Measurements from ENCODE around the gene PRR15. TPM values are rescaled to one million over a fixed set of nuclear protein-coding genes. Genes with fewer than 3 reads are reported as not detected.

PRR15 gene
- total and polyA plus RNA-seq, 2 donors: 0.09 to 0.39 TPM

- Histone ChIP-seq H3K27ac (ENCODE audit: low read depth in 1 of 2, low read length in 1 of 2) (no peak overlapping the region), H3K4me1 (ENCODE audit: control insufficient read depth in 2 of 2, insufficient read depth in 2 of 2, low read length in 2 of 2) (no peaks in the 10 kb centered on the region), H3K36me3 (ENCODE audit: control insufficient read depth in 2 of 2, insufficient read depth in 2 of 2, low read length in 1 of 2) (no peaks in the 10 kb centered on the region), H3K4me3 (ENCODE audit: low read length in 2 of 2) (no peak overlapping the region), H3K27me3 (ENCODE audit: control insufficient read depth in 2 of 2, insufficient read depth in 1 of 2, low read length in 1 of 2) (peaks cover 0 to 6% of the 10 kb centered on the region in 2 donors), H3K9me3 (ENCODE audit: control insufficient read depth in 2 of 2, insufficient read depth in 1 of 2, low read length in 1 of 2) (no peaks in the 10 kb centered on the region)
- no peak for DNase-seq (ENCODE audit: low read depth in 6 of 9, low spot score in 9 of 9)
- WGBS: 91% methylated on average over 4 of the region's 4 CpGs
These were observed 14.8 kb upstream of the PRR15 start for GRCh38 chr7:29548823-29549222.

DNA sequence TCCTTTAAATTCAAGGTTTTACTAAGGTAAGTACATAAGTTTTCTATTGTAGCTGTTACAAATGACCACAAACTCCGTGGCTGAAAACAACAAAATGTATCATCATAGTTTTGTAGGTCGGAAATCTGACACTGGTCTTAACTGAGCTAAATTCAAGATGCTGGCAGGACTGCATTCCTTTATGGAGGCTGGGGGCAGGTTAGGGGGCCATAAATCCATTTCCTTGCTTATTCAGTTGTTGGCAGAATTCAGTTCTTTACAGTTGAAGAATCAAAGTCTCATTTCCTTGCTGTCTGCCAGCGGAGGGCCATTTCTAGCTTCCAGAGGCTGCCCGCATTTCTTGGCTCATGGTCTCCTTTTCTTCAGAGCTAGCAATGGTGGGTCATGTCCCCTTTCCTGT lies 11.2 kb upstream of the PRR15 start:
- Histone ChIP-seq H3K4me3 (ENCODE audit: low read length in 2 of 2) (no peak overlapping the region), H3K36me3 (ENCODE audit: control insufficient read depth in 2 of 2, insufficient read depth in 2 of 2, low read length in 1 of 2) (no peaks in the 10 kb centered on the region), H3K9me3 (ENCODE audit: control insufficient read depth in 2 of 2, insufficient read depth in 1 of 2, low read length in 1 of 2) (no peaks in the 10 kb centered on the region), H3K27me3 (ENCODE audit: control insufficient read depth in 2 of 2, insufficient read depth in 1 of 2, low read length in 1 of 2) (peaks cover 0 to 3% of the 10 kb centered on the region in 2 donors), H3K4me1 (ENCODE audit: control insufficient read depth in 2 of 2, insufficient read depth in 2 of 2, low read length in 2 of 2) (no peaks in the 10 kb centered on the region), H3K27ac (ENCODE audit: low read depth in 1 of 2, low read length in 1 of 2) (no peak overlapping the region)
- DNase-seq (ENCODE audit: low read depth in 6 of 9, low spot score in 9 of 9): no peak
- 97% methylated on average over 4 of the region's 4 CpGs for WGBS

DNA sequence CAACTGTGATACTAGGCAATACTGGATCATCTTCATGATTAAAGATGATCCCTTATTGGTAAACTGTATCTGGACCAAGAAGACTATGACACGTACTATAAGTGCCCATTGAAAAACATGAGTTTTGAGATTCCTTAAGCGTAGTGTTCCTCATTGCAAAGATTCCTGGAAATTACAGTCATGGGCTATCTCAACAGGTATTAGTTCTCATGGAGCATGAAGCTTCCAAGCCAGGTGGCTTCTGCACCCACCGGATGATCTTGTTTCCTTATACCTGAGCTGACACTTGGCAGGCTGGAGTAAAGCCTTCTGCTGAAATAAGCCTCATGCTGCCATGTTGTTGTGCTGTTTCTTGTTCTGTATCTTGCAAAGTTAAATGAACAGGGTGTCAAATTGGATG lies 8.6 kb upstream of the PRR15 start:
- Histone ChIP-seq H3K4me3 (ENCODE audit: low read length in 2 of 2) (no peak overlapping the region), H3K27me3 (ENCODE audit: control insufficient read depth in 2 of 2, insufficient read depth in 1 of 2, low read length in 1 of 2) (peaks cover 0 to 4% of the 10 kb centered on the region in 2 donors), H3K36me3 (ENCODE audit: control insufficient read depth in 2 of 2, insufficient read depth in 2 of 2, low read length in 1 of 2) (no peaks in the 10 kb centered on the region), H3K9me3 (ENCODE audit: control insufficient read depth in 2 of 2, insufficient read depth in 1 of 2, low read length in 1 of 2) (no peaks in the 10 kb centered on the region), H3K4me1 (ENCODE audit: control insufficient read depth in 2 of 2, insufficient read depth in 2 of 2, low read length in 2 of 2) (no peaks in the 10 kb centered on the region), H3K27ac (ENCODE audit: low read depth in 1 of 2, low read length in 1 of 2) (no peak overlapping the region)
- WGBS: 98% methylated on average over 3 of the region's 3 CpGs
- no peak for DNase-seq (ENCODE audit: low read depth in 6 of 9, low spot score in 9 of 9)

- Histone ChIP-seq H3K36me3 (ENCODE audit: control insufficient read depth in 2 of 2, insufficient read depth in 2 of 2, low read length in 1 of 2) (no peaks in the 10 kb centered on the region), H3K9me3 (ENCODE audit: control insufficient read depth in 2 of 2, insufficient read depth in 1 of 2, low read length in 1 of 2) (no peaks in the 10 kb centered on the region), H3K27me3 (ENCODE audit: control insufficient read depth in 2 of 2, insufficient read depth in 1 of 2, low read length in 1 of 2) (peaks cover 2 to 19% of the 10 kb centered on the region in 2 donors), H3K4me1 (ENCODE audit: control insufficient read depth in 2 of 2, insufficient read depth in 2 of 2, low read length in 2 of 2) (no peaks in the 10 kb centered on the region), H3K4me3 (ENCODE audit: low read length in 2 of 2) (no peak overlapping the region), H3K27ac (ENCODE audit: low read depth in 1 of 2, low read length in 1 of 2) (no peak overlapping the region)
- WGBS: 97% methylated on average over 9 of the region's 9 CpGs
- DNase-seq (ENCODE audit: low read depth in 6 of 9, low spot score in 9 of 9): no peak
These were observed 7.0 kb upstream of the PRR15 start for GRCh38 chr7:29556405-29557195.

GRCh38 chr7:29557954-29558353 lies 5.7 kb upstream of the PRR15 start:
- Histone ChIP-seq H3K4me3 (ENCODE audit: low read length in 2 of 2) (no peak overlapping the region), H3K9me3 (ENCODE audit: control insufficient read depth in 2 of 2, insufficient read depth in 1 of 2, low read length in 1 of 2) (no peaks in the 10 kb centered on the region), H3K27ac (ENCODE audit: low read depth in 1 of 2, low read length in 1 of 2) (no peak overlapping the region), H3K36me3 (ENCODE audit: control insufficient read depth in 2 of 2, insufficient read depth in 2 of 2, low read length in 1 of 2) (no peaks in the 10 kb centered on the region), H3K4me1 (ENCODE audit: control insufficient read depth in 2 of 2, insufficient read depth in 2 of 2, low read length in 2 of 2) (peaks cover 0 to 3% of the 10 kb centered on the region in 2 donors), H3K27me3 (ENCODE audit: control insufficient read depth in 2 of 2, insufficient read depth in 1 of 2, low read length in 1 of 2) (peaks cover 10 to 32% of the 10 kb centered on the region in 2 donors)
- DNase-seq (ENCODE audit: low read depth in 6 of 9, low spot score in 9 of 9): no peak
- 58% methylated on average over 3 of the region's 3 CpGs for WGBS

DNA sequence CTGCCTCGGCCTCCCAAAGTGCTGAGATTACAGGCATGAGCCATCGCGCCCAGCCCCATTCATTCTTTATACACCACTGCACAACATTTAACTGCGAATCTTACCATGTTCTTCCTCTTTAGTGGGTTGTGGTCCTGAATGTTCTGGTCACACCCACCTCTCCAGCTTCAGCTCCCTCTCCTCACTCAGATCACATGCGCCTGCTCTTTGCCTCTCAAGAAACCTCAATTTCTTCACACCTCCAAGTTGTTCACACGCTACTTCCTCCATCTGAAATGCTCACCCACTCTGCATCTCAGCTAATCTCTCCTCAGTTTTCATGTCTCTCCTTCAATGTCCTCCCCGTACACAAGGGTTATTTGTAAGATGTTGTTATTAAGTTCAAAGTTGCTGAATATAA lies 2.4 kb upstream of the PRR15 start:
- no peak overlapping the region for H3K27ac ChIP-seq (ENCODE audit: low read depth in 1 of 2, low read length in 1 of 2)
- 91% methylated on average over 7 of the region's 7 CpGs for WGBS
- H3K4me1 ChIP-seq (ENCODE audit: control insufficient read depth in 2 of 2, insufficient read depth in 2 of 2, low read length in 2 of 2): peaks cover 13 to 34% of the 10 kb centered on the region in 2 donors
- peaks cover 0 to 6% of the 10 kb centered on the region in 2 donors for H3K9me3 ChIP-seq (ENCODE audit: control insufficient read depth in 2 of 2, insufficient read depth in 1 of 2, low read length in 1 of 2)
- H3K27me3 ChIP-seq (ENCODE audit: control insufficient read depth in 2 of 2, insufficient read depth in 1 of 2, low read length in 1 of 2): peaks cover 44 to 65% of the 10 kb centered on the region in 2 donors
- no peak for DNase-seq (ENCODE audit: low read depth in 6 of 9, low spot score in 9 of 9)
- no peak overlapping the region for H3K4me3 ChIP-seq (ENCODE audit: low read length in 2 of 2)
- no peaks in the 10 kb centered on the region for H3K36me3 ChIP-seq (ENCODE audit: control insufficient read depth in 2 of 2, insufficient read depth in 2 of 2, low read length in 1 of 2)

DNA sequence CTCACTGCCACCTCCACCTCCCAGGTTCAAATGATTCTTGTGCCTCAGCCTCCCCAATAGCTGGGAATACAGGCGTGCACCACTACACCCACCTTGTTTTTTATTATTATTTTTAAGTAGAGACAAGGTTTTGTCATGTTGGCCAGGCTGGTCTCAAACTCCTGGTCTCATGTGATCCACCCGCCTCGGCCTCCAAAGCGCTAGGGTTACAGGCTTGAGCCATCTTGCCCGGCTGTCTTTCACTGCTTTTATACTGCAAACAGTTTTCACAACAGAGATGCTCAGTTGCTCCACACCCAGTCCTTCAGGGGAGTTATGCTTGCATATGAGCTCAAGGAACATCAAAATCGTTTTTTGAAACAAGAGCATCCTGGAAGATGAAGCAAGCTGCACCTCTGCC lies 1.3 kb upstream of the PRR15 start:
- peaks cover 53 to 76% of the 10 kb centered on the region in 2 donors for H3K27me3 ChIP-seq (ENCODE audit: control insufficient read depth in 2 of 2, insufficient read depth in 1 of 2, low read length in 1 of 2)
- no peak overlapping the region for H3K4me3 ChIP-seq (ENCODE audit: low read length in 2 of 2)
- 89% methylated on average over 6 of the region's 6 CpGs for WGBS
- DNase-seq (ENCODE audit: low read depth in 6 of 9, low spot score in 9 of 9): no peak
- H3K36me3 ChIP-seq (ENCODE audit: control insufficient read depth in 2 of 2, insufficient read depth in 2 of 2, low read length in 1 of 2): no peaks in the 10 kb centered on the region
- peaks cover 13 to 35% of the 10 kb centered on the region in 2 donors for H3K4me1 ChIP-seq (ENCODE audit: control insufficient read depth in 2 of 2, insufficient read depth in 2 of 2, low read length in 2 of 2)
- peaks cover 0 to 6% of the 10 kb centered on the region in 2 donors for H3K9me3 ChIP-seq (ENCODE audit: control insufficient read depth in 2 of 2, insufficient read depth in 1 of 2, low read length in 1 of 2)
- H3K27ac ChIP-seq (ENCODE audit: low read depth in 1 of 2, low read length in 1 of 2): no peak overlapping the region

- Histone ChIP-seq H3K9me3 (ENCODE audit: control insufficient read depth in 2 of 2, insufficient read depth in 1 of 2, low read length in 1 of 2) (peaks cover 0 to 6% of the 10 kb centered on the region in 2 donors), H3K36me3 (ENCODE audit: control insufficient read depth in 2 of 2, insufficient read depth in 2 of 2, low read length in 1 of 2) (no peaks in the 10 kb centered on the region), H3K27me3 (ENCODE audit: control insufficient read depth in 2 of 2, insufficient read depth in 1 of 2, low read length in 1 of 2) (peaks cover 64 to 93% of the 10 kb centered on the region in 2 donors), H3K27ac (ENCODE audit: low read depth in 1 of 2, low read length in 1 of 2) (no peak overlapping the region), H3K4me3 (ENCODE audit: low read length in 2 of 2) (peak overlapping the region; percentile 24 to 44), H3K4me1 (ENCODE audit: control insufficient read depth in 2 of 2, insufficient read depth in 2 of 2, low read length in 2 of 2) (peaks cover 13 to 35% of the 10 kb centered on the region in 2 donors)
- peak in 2 of 9 donors; percentile 16 to 20 for DNase-seq (ENCODE audit: low read depth in 6 of 9, low spot score in 9 of 9)
- WGBS: under 1% methylated on average over 48 of the region's 48 CpGs
These were observed 1.0 kb downstream of the PRR15 start for GRCh38 chr7:29564496-29565223.

DNA sequence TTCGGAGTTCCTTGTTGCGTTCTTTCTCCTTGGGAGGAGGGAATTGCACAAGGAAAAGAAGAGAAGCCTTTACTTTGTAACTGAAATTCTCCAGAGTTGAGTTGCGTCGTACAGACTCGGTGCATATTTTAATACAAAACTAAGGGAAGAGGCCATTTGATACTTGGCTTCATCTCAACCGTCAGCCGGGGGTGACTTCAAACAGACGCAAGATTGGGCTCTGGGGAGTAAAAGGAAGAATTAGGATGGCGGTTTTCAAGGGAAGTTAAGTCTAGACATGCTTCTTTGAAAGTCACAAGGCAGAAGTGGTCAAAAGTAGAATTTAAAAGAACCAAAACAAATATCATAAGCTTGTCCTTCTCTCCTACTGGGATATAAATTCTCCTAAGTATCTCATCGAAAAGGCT lies 1.6 kb downstream of the PRR15 start:
- H3K9me3 ChIP-seq (ENCODE audit: control insufficient read depth in 2 of 2, insufficient read depth in 1 of 2, low read length in 1 of 2): peaks cover 0 to 6% of the 10 kb centered on the region in 2 donors
- H3K4me3 ChIP-seq (ENCODE audit: low read length in 2 of 2): peak overlapping the region; percentile 24 to 44
- no peaks in the 10 kb centered on the region for H3K36me3 ChIP-seq (ENCODE audit: control insufficient read depth in 2 of 2, insufficient read depth in 2 of 2, low read length in 1 of 2)
- 3% methylated on average over 10 of the region's 10 CpGs for WGBS
- peaks cover 64 to 96% of the 10 kb centered on the region in 2 donors for H3K27me3 ChIP-seq (ENCODE audit: control insufficient read depth in 2 of 2, insufficient read depth in 1 of 2, low read length in 1 of 2)
- peaks cover 13 to 35% of the 10 kb centered on the region in 2 donors for H3K4me1 ChIP-seq (ENCODE audit: control insufficient read depth in 2 of 2, insufficient read depth in 2 of 2, low read length in 2 of 2)
- DNase-seq (ENCODE audit: low read depth in 6 of 9, low spot score in 9 of 9): no peak
- no peak overlapping the region for H3K27ac ChIP-seq (ENCODE audit: low read depth in 1 of 2, low read length in 1 of 2)
